ENCODE data around the gene PCSK6. TPM values are rescaled to one million over a fixed set of nuclear protein-coding genes. Genes with fewer than 3 reads are reported as not detected.

Gene PCSK6
- 10 to 100 TPM; 14.5 to 20.2 TPM for total RNA-seq
- long read RNA-seq, partial matches to known transcripts, result 2 of 3 reads
- long read RNA-seq, other reads (novel, unspliced or antisense), result 1 of 3 reads

DNA sequence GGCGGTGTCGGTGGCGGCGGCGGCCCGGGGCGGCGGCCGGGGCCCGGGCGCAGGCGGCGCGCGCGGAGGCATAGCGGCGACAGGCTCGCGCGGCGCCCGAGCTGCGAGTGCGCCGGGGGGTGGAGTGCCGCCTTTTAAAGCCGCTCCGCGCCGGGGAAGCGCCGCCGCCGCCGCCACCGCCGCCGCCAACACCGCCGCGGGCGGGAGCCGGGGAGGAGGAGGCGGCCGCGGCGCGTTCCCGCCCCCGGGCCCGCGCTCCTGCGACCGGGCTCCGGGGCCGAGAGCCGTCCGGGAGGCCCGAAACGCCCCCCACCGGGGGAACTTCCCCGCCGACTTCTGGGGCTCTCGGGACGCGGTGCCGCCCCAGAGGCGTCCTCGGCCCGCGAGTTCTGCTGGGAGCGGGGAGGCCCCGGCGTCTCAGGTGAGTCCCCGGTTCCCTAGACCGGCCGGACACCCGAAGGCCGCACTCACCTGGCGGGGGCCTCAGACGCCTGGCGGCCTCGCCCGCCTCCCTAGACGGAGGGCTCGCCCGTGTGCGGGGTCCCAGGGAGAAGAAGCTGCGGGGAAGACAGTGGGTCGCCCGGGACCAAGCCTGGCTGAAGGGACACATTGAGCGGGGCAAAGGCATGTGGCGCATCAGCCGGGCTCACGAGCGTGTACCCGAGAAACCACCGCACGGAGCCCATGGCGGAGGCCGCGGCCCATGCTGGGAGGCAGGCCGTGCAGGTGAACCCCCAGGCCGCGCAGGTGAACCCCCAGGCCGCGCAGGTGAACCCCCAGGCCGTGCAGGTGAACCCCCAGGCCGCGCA lies at the start of gene PCSK6:
PCSK6 (minus strand) TSS at position 109 of the 809 bp plus-strand sequence; CDS start at position 72, 37 bp downstream.
- ATAC-seq, result peak; percentile 31 to 61
- intact Hi-C loops (cut with DNase I), result loop anchor here in 1 of 2 donors (10.0 kb wide), 1 partner anchor 115 kb away; no protein-coding TSS in a partner anchor
- DNase-seq, result no peak

DNA sequence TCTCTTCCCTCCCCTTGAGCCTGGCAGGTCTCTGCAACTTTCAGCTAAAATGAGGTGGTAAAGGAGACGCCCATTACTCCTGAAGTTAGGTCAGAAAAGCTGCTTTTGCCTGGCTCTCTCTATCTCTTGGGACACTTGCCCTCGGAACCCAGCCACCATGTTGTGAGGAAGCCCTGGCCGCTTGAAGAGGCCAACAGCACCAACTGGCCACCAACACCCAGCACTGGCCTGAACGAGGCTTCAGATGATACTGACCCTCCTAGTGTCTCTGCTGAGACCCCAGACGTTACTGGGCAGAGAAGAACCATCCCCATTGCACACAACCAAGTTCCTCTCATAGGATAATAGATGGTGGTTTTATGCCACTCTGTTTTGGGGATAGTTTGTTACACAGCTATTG lies 49.5 kb upstream of the PCSK6 start:
- no peak for ATAC-seq
- DNase-seq, result no peak
- intact Hi-C loops (cut with DNase I), result no loop called here

DNA sequence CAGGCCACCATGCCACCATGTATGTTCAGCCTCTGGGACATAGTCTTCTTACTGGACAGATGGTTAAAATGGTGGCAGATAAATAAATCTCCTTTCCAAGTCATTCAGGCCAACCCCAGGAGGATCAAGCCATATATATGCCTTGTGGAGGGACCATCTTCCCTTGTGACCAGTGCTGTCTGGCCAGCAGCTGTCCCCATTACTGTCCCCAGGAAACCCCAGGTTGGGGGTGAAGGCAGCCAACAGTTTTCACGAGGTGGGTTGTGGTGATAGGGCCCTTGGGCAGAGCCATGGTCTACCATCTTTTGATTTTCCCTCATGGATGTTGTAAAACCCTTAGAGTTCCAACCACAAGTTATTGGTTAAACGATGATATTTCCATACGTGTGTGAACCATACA lies 48.7 kb upstream of the PCSK6 start:
- DNase-seq (no peak), ATAC-seq (no peak)
- intact Hi-C loops (cut with DNase I), result no loop called here

DNA sequence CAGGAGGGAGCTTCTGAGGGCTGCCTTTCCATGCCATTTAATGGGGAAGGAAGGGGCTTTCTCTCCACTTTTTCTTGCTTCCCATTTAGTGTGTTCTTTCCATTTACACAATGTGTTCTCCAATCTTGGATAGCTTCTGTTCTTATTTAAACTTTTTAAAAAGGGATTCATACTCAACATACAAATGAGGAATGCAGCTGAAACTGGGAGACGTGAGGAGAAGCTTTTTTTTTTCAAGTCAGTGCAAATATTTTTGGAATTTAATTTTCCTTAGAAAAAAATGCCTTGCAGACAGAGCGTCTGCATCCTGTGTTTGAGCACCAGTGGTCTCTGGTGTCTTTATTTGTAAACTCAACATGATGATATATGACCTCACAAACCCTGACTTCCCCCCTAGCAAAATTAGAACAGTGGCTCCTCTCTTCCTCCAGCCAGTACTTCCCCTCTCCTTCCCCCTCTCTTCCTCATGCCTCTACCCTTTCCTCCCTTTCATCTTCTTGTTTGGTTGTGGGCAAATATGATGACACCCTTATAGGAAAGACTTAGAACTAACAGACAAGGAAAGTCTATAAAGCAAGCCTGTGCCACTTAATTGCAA lies 48.1 kb upstream of the PCSK6 start:
- ATAC-seq (no peak), DNase-seq (no peak)
- intact Hi-C loops (cut with DNase I), result no loop called here

DNA sequence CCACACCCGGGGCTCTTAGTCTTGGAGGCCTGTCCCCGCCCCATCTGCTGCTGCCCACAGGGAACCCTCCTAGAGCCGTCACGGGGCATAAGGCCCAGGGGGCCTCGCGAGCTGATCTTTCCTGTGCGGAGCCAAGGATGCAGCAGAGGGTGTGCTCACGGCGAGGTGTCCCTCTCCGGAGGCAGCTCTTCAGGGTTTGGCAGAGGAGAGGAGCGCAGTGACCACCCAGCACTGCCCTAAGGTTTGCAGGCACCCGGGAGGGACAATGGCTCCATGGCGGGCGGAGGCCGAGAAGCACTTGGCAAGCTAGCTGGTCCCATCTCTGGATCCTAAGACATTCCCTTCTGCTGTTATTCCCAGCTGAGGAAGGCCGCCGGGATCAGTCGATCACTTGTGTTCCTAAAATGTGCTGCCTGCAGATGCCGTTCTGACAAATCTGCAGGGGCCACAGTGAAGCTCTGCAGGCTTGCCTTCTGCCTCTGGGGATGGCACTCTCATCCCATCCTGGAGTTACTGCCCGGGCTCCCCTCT lies 47.4 kb upstream of the PCSK6 start:
- DNase-seq (no peak), ATAC-seq (no peak)
- intact Hi-C loops (cut with DNase I), result no loop called here

DNA sequence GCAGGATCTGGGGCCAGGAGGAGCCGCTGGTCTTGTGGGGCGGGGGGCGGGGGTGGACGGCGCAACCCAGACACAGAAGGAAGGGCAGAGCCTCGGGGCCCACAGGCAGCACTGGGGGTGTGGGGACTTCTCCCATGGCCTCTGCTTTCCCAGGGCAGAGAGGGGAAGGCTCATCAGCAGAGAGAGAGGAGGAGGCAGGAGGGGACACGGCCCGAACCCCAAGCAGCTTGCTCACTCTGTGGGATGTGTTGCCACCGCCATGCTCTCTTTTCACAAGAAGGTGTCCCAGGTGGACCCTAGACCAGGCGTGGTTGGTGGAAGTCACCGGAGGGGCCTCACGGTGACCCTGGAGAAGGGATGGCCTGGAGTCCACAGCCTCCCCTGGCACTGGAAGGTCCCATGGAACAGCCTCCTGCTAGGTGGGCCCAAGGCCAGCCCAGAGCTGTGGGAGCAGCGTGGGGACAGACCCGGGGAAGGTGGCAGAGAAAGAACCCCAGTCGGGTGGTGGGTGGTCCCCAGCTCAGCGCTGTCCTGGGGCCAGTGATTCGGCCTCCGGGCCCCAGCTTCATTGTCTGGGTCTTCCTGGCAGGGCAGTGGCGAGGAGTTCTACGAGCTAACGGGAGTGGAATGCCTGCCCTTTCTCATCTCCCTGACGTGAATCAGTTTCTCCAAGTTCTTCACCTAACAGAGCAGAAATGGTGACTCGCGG lies 46.8 kb upstream of the PCSK6 start:
- intact Hi-C loops (cut with DNase I), result no loop called here
- DNase-seq, result no peak
- no peak for ATAC-seq

DNA sequence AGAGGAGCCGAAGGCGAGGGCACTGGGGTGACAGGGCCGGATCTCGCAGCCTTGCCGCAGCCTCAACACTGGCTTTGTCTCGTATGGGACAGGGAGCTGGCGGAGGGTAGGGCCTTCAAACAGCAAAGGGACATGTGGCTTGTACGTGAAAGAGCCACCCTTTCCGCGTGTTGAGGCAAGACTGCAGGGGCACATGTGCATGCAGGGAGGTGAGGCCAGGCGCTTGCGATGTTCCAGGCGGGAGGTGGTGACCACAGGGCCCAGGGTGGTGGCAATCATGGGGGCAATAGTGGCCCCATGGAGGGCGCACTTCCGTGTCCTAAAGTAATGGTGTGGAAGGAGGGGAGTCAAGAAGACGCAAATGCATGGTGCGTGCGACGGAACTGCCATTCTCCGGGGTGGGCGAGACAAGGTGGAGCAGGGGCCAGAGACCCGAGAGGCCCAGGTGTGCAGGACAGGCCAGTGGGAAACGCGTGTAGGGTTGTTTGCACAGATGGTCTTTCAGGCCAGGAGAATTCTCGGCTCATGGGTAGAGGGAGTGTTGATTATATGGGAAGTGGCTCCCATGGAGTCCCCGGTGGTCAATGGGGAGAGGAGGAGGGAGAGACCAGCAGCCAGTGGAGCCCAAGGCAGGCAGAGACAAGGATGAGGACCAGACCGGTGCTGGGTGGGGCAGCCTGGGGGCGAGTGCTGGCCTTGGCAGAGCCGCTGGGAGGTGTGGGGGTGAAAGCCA lies 45.8 kb upstream of the PCSK6 start:
- intact Hi-C loops (cut with DNase I), result no loop called here
- no peak for DNase-seq
- ATAC-seq, result no peak

DNA sequence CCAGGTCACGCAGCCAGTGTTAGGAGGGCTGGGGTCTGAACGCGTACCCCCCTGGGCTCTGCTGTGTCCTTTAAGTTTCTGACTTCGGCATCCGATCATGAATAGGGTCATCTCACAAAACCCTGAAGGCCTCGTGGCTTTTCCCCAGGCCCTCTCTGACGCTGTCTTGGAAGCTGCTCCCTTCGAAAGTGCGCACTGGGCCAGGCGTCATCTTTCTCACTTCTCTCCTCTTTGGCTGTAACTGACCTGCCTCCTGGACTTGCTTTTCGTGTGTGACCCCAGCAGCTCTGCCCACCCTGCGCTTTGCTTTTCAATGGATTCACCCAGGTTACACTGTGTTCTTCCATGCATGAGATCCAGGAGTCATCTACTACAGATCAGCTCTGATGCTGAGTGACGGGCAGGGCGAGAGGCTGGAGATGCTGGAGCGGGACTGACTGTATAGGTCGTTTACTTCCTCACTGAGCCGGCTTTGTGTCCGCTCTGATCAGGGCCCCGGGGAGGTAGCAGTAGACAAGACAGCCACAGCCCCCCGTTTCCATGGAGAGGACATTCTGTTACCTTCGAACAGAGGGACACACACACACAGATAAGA lies 45.0 kb upstream of the PCSK6 start:
- DNase-seq, result no peak
- ATAC-seq, result no peak
- intact Hi-C loops (cut with DNase I), result no loop called here

DNA sequence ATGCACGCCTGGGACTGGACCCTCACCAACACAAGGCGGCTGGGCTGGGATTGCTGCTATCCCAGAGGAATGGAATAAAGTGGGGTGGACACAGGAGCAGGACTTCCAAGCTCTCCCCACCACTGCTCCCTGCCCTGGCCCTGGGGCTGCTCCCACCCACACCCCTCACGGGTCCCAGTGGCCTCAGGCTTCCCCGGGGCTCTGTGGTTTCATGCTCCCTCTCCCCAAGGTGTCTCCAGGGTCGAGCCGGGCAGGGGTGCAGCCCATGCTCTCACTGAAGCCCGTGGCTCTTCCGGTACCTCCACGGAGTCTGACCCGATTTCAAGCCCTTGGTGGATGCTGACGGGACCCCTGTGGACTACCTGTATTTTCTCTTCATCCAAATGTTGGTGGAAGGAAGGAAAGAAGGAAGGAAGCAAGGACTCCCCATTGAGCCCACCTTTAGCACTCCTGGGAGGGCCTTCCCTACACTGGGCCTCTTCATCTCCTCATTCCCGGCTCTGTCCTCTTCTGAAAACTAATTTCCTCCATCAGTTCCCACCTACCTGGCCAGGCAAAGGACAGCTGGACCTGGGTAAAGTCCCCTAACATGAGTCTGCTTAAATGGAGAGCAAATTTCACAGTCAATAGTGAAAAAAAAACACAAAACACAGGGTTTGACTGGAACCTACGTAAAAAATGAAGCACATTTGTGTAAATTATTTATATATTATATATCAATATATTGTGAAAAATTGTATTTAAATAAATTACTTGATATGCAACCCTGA lies 44.0 kb upstream of the PCSK6 start:
- intact Hi-C loops (cut with DNase I), result no loop called here
- no peak for DNase-seq
- ATAC-seq, result no peak

DNA sequence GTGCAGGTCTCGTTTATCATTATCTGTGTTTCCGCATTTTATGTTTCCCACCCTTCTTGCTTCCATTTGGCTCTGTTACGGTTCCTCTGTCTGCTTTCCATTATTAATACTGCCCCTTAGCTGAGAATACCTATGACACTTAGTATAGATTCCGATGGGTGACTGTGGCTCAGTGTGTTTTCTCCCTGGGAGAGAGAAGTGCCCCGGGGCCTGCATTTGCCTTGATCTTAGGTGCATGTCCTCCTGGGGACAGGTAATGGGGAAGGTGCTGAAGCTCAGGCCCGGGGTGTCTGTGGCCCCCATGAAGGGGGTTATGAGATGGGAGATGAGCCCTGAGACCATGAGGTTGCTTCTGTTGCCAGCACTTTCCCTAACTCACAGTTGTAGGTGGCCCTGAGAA lies 43.4 kb upstream of the PCSK6 start:
- no peak for DNase-seq
- intact Hi-C loops (cut with DNase I), result no loop called here
- no peak for ATAC-seq

DNA sequence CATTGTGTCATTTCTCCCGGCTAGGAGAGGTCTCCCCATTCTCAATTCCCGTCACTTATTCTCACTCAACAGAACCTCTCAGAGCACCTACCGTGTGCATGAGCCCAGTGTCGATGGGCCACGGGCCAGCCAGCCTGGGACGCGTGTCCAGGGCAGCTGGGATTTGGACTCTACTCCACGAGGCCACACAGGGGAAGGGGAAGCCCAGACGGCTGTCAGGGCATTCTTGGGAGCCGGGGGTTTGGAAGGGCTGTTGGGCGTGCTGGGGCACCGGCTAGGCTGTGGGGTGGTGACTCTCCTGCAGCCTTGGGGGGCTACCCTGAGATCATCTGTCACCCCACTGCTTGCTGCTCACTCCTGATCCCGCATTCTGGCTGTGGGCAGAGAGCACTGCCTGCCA lies 41.7 kb upstream of the PCSK6 start:
- ATAC-seq (no peak), DNase-seq (no peak)
- intact Hi-C loops (cut with DNase I), result no loop called here

DNA sequence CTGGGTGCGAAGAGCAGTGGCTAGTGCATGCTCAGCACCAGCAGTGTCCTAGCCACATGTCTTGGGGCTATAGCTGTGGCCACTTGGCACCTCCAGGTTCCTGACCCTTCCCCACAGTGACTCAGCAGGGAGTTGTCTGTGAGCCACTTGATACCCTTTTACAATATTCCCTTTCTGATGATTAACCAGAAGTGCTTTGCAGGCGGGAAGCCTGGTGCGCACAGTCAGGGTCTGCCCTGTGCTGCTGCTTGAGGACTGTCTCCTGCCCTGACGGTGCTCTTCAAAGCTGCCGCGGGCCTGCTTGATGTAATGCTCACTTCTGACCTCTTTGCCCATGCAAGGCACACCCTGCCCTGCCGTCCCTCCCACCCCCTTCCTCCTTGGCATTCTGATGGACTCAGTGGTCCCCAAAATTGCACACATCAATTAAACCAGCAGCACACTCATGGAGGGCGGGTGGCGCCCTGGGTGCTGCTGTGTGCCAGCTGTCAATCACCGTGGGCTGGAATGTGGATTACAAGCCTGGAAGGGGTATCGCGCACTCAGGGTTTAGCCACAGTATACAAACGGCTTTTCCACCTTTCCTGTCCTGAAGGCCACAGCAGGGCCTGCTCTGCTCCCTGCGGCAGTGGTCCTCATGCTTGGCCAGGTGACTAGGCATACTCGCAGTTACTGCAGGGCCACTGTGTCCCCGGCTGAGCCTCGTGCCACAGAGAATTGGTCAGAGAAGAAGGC lies 40.9 kb upstream of the PCSK6 start:
- intact Hi-C loops (cut with DNase I), result no loop called here
- ATAC-seq (no peak), DNase-seq (no peak)

DNA sequence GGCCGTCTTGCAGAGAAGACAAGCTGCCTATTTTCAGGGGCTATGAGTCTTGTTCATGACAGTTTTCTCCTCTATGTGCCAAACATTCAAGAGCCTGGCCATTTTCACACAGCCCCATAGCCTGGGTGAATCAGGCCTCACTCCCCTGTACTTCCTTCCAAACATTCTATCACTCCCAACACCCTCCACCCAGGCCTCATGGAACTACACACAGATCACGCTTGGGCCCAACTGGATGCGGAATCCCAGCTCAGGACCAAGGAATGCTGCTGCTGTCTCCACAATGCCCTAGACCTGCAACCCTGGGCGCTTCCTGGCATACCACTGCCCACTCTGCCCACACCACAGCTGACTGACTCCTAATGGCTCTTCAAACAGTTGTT lies 39.4 kb upstream of the PCSK6 start:
- intact Hi-C loops (cut with DNase I), result no loop called here
- no peak for DNase-seq
- ATAC-seq, result peak in 1 of 2 donors; percentile 64

DNA sequence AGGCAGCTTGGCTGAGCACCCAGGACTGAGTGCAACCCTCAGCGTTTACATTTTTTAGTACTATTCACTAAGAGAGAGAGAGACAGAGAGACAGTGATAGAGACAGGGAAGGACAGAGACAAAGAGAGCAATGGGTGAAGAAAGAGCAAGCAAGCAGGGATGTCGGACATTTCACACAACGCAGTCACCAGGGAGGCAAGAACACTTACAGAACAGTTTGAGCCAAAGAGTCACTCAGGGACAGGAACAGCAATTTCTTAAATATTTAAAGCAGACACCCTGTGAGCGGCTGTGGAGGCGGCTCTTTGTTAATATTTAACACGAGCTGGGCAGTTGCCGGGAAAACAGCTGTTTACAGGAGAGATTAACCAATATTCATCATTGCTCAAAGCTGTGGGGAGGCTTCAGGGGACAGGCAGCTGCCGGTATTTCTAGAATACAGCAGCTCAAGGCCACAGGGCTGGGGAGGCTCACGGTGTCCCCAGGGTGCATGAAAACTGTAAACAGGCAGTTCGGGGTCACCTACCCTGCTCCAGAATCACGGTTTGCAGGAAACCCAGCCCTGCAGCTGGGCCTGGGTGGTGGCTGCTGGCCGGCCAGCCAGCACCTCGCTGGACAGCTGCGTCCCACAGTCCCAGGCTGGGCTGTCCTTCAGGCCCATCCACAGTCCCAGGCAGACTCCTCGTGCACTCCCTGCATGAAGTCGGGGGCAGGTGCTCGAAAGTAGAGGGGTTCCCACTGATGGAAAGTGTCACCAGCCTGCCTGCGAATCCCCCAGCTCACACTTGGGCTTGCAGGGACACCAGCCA lies 38.8 kb upstream of the PCSK6 start:
- peak; percentile 73 to 81 for ATAC-seq
- DNase-seq, result peak; percentile 63
- intact Hi-C loops (cut with DNase I), result no loop called here

DNA sequence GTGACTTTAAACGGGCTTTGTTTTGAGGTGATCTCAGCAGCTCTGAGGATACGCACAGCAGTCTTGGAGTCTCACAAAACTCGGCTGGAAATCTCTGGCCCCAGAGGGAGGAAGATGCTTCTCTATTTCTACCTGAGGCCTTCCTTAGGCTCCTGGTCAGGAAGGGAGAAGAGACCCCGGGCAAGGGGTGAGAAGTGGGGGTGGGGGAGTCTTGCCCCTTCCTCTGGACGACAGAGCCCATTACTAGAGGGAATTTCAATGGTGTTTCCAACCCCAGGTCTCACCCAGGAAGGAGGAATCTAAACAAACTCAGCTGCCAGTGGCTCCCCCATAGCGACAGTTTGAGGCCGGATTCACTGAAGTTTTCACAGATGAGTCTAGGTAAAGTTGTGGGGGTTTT lies 37.4 kb upstream of the PCSK6 start:
- DNase-seq (no peak), ATAC-seq (no peak)
- intact Hi-C loops (cut with DNase I), result no loop called here

DNA sequence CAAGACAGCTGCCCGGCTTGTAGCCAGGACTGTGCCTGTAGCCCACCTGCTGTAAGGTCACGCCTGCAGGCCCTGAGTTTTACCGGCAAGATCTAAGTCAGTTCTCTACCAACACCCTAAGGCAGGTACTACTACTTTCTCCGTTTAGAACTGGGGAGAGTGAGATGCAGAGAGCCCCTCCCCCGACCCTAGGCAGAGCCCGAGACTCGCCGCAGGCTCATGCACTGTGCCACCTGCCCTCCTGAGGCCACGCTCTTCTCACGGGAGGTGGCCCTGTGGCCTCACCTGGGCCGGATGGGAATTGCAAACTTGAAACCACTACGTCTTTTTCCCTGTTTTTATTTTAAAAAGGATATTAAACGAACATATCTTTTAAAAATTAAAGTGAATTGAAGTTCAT lies 36.9 kb upstream of the PCSK6 start:
- intact Hi-C loops (cut with DNase I), result no loop called here
- DNase-seq, result no peak

DNA sequence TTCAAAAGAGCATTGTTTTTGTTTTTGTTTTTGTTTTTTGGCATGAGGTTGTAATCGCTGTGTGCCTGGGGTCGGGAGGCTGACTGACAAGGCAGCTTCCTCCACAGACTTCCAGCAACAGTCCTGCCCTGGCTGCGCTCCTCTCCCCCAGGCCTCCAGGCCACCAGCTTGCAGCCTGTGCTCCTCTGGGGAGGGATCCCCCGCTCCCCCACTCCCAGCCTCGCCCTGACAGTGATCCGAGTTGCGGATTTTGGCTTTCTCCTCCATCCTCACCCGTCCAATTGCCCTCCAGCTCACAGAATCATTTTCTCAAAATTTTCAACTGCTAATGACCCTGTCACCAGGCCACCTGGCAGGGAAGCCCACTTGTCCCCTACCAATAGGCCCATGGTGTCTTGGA lies 36.5 kb upstream of the PCSK6 start:
- DNase-seq, result no peak
- ATAC-seq, result no peak
- intact Hi-C loops (cut with DNase I), result no loop called here

More for the DNA sequence above, 36.9 kb upstream of the PCSK6 start:
- no peak for ATAC-seq

Measured in left cardiac atrium (tissue), 4 donors.